Activated gamma-delta T cell (primary cell): ENCODE measurements around the gene ZBTB46.

Experiments
- DNase-seq: peaks from one replicate; lab custom pipeline; 2025; lab: John Stamatoyannopoulos, UW

ZBTB46 gene

GRCh38 chr20:63696306-63696627, 134.8 kb downstream of the ZBTB46 start:
- DNase-seq: no peak

- DNase-seq: no peak
Measured at GRCh38 chr20:63695424-63696305, 135.4 kb downstream of the ZBTB46 start.

- no peak for DNase-seq
Measured at GRCh38 chr20:63694584-63695423, 136.3 kb downstream of the ZBTB46 start.

- no peak for DNase-seq
Measured at GRCh38 chr20:63693733-63694583, 137.1 kb downstream of the ZBTB46 start.
